Breast epithelium (tissue), 4 donors: ENCODE results near the gene GLIPR1. TPM values are rescaled to one million over a fixed set of nuclear protein-coding genes. Genes with fewer than 3 reads are reported as not detected.

Source experiments
- DNase-seq, 2 donors: peaks; one replicate each; pipeline ENCODE4 v3.0.0-alpha.2; 2019; ENCODE audit warnings: low spot score in 2 of 2
- H3K27ac ChIP-seq, 2 donors: fragments of 200-600 bp; sonication (generic) in 1 of 2; one replicate each; pipeline ENCODE4 v1.5.1; 2016 to 2019; ENCODE audit warnings: mild to moderate bottlenecking in 1 of 2
- H3K27me3 ChIP-seq, 2 donors: fragments of 200-600 bp; sonication (generic) in 1 of 2; one replicate each; pipeline versions ENCODE4 v1.5.1 to v1.6.0; 2017 to 2019; ENCODE audit warnings: control low read depth in 1 of 2, mild to moderate bottlenecking in 1 of 2
- H3K36me3 ChIP-seq: fragments of 200-600 bp; one replicate; pipeline ENCODE4 v1.5.1; 2019
- H3K4me1 ChIP-seq, 2 donors: fragments of 200-600 bp; sonication (generic); one replicate each; pipeline ENCODE4 v1.5.1; 2016 to 2019; ENCODE audit warnings: control low read depth in 1 of 2
- H3K4me3 ChIP-seq, 3 donors: fragments of 200-600 bp; sonication (generic); 1 replicate in 2 of 3; 2 replicates in 1 of 3; pipeline ENCODE4 v1.5.1; 2016 to 2019; ENCODE audit warnings: mild to moderate bottlenecking in 3 of 3, moderate library complexity in 2 of 3
- H3K9me3 ChIP-seq, 2 donors: fragments of 200-600 bp; sonication (generic) in 1 of 2; one replicate each; pipeline ENCODE4 v1.5.1; 2016 to 2019; ENCODE audit warnings: control low read depth in 1 of 2
- POLR2A ChIP-seq: fragments of 450-650 bp; IDR thresholded peaks from one replicate; pipeline ENCODE4 v1.6.1; 2016; ENCODE audit warnings: antibody characterized with exemption, mild to moderate bottlenecking, moderate library complexity
- POLR2AphosphoS5 ChIP-seq, 3 donors: sonication (generic); formaldehyde crosslinking; IDR thresholded peaks; one replicate each; pipeline ENCODE4 v1.6.1; 2017; ENCODE audit warnings: antibody characterized with exemption in 3 of 3
- intact Hi-C: fragments of 100-400 bp; cut with DNase I; formaldehyde crosslinking; loops from one replicate; pipeline ENCODE4 v1.15.1; 2023; ENCODE audit warnings: low total_unique reads
- total RNA-seq, 3 donors: library from RNA; depleted of rRNA; stranded (reverse); fragments of >200 nt; gene quantifications; one replicate each; pipeline ENCODE4 v1.1.0, GENCODE V29; 2016
- TF ChIP-seq, protein P1 (sequence below), 3 donors: fragments of 450-650 bp; IDR thresholded peaks; one replicate each; pipeline ENCODE4 v1.5.1; 2016 to 2017; ENCODE audit warnings: antibody characterized with exemption in 3 of 3, mild to moderate bottlenecking in 3 of 3, moderate library complexity in 3 of 3

The GLIPR1 gene
- total RNA-seq, 3 donors from 2014 or later: 12.1 to 23.0 (median 17.0) TPM

DNA sequence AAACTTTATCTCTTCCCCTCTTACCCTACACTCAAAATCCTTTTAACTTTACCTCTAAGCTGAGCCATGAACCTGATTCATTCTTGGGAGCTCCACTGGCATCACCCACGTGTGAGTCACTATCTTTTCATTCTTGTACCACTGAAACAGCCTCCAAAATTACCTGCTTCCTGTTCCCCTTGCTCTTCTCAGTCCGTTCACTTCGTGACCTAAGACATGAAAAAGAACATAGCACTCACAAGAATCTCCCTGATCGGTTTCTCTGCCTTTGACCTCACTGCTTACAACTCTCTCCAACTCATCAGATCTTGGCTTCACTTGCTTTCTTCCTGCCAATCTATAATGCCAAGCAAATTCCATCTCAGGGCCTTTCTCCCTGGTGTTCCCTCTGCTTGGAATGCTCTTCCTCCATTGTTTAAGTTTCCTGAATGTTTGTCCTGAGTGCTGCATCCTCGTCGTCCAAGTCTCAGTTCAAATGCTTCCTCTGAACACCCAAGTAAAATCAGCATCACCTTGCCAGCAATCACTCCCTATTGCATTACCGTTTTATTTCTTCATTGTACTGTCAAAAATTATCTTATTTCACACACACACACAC is 9.2 kb downstream of the GLIPR1 start:
- Histone ChIP-seq H3K27me3 (no peaks in the 10 kb centered on the region), H3K4me3 (no peak overlapping the region), H3K9me3 (no peaks in the 10 kb centered on the region), H3K27ac (peak overlapping the region; percentile 4 to 30), H3K36me3 (no peaks in the 10 kb centered on the region), H3K4me1 (no peaks in the 10 kb centered on the region)
- intact Hi-C loops: no loop called here
- DNase-seq: no peak
- no peak for TF ChIP-seq POLR2AphosphoS5 (IDR thresholded peaks at IDR 0.05)
- TF ChIP-seq, protein P1, sequence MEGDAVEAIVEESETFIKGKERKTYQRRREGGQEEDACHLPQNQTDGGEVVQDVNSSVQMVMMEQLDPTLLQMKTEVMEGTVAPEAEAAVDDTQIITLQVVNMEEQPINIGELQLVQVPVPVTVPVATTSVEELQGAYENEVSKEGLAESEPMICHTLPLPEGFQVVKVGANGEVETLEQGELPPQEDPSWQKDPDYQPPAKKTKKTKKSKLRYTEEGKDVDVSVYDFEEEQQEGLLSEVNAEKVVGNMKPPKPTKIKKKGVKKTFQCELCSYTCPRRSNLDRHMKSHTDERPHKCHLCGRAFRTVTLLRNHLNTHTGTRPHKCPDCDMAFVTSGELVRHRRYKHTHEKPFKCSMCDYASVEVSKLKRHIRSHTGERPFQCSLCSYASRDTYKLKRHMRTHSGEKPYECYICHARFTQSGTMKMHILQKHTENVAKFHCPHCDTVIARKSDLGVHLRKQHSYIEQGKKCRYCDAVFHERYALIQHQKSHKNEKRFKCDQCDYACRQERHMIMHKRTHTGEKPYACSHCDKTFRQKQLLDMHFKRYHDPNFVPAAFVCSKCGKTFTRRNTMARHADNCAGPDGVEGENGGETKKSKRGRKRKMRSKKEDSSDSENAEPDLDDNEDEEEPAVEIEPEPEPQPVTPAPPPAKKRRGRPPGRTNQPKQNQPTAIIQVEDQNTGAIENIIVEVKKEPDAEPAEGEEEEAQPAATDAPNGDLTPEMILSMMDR (IDR thresholded peaks at IDR 0.05): no peak
- TF ChIP-seq POLR2A: no peak

DNA sequence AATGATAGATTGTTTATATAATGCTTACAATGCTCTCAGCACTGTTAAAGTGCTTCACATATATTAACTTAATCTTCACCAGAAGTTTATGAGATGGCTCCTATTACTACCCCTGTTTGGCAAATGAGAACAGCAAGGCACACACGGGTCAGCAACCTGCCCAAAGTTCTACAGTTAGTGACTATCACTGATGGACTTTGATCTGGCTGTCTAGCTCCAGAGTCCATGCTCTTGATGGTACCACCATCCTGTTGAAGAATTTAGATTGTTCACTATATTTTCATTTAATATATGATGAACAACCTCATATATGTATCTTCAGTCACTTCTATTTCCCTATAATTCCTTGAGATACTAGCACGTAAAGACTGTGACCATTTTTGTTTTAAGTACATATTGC is 10.6 kb downstream of the GLIPR1 start:
- Histone ChIP-seq H3K36me3 (no peaks in the 10 kb centered on the region), H3K9me3 (no peaks in the 10 kb centered on the region), H3K27ac (no peak overlapping the region), H3K27me3 (no peaks in the 10 kb centered on the region), H3K4me1 (no peaks in the 10 kb centered on the region), H3K4me3 (no peak overlapping the region)
- TF ChIP-seq POLR2AphosphoS5 (IDR thresholded peaks at IDR 0.05) (no peak), POLR2A (no peak)
- TF ChIP-seq, protein P1 (IDR thresholded peaks at IDR 0.05): no peak
- no peak for DNase-seq
- intact Hi-C loops: no loop called here

DNA sequence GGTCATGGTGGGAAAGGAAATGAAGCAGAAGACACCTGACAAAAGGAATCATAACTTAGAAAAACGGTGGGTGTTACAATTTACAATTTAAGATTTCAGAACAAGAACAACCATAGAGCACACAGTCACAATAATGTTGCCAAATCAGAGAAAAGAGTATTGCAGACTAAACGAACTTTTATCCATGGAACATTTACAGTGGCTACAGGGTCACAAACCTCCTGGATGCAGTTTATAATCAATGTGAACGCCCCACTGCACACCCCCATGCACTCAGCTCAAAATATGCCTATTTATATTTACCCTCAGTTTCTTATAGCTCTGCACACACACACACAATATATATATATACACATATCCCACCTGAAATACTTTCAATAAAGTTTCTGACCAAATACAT is 22.9 kb downstream of the GLIPR1 start:
- intact Hi-C loops: no loop called here
- H3K27ac ChIP-seq: no peak overlapping the region
- no peaks in the 10 kb centered on the region for H3K4me1 ChIP-seq
- TF ChIP-seq, protein P1 (IDR thresholded peaks at IDR 0.05): no peak
- no peak for TF ChIP-seq POLR2AphosphoS5 (IDR thresholded peaks at IDR 0.05)
- no peak for TF ChIP-seq POLR2A
- no peak for DNase-seq
- H3K36me3 ChIP-seq: peaks cover 10% of the 10 kb centered on the region
- H3K9me3 ChIP-seq: no peaks in the 10 kb centered on the region
- H3K27me3 ChIP-seq: no peaks in the 10 kb centered on the region
- H3K4me3 ChIP-seq: no peak overlapping the region

DNA sequence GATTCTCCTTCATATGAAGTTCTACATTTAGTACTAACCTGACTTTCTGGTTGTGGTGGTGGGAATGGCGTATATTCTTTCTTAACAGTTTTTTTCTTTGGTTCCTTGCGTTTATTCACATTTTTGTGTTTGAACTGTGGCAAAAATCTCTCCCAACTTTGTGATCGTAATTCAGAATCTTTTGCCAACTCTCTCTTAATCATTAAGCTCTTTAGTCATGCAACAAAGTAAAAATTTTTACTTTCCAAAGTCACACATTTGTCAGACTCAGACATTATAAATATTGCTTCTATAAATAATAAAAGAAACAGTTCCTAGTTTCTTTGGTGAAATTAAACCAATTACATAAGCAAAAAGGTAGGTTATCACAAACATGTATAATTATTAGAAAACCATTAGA is 23.3 kb downstream of the GLIPR1 start:
- Histone ChIP-seq H3K4me1 (no peaks in the 10 kb centered on the region), H3K27ac (no peak overlapping the region), H3K27me3 (no peaks in the 10 kb centered on the region), H3K36me3 (peaks cover 8% of the 10 kb centered on the region), H3K4me3 (no peak overlapping the region), H3K9me3 (no peaks in the 10 kb centered on the region)
- intact Hi-C loops: no loop called here
- DNase-seq: no peak
- TF ChIP-seq POLR2A (no peak), POLR2AphosphoS5 (IDR thresholded peaks at IDR 0.05) (no peak)

DNA sequence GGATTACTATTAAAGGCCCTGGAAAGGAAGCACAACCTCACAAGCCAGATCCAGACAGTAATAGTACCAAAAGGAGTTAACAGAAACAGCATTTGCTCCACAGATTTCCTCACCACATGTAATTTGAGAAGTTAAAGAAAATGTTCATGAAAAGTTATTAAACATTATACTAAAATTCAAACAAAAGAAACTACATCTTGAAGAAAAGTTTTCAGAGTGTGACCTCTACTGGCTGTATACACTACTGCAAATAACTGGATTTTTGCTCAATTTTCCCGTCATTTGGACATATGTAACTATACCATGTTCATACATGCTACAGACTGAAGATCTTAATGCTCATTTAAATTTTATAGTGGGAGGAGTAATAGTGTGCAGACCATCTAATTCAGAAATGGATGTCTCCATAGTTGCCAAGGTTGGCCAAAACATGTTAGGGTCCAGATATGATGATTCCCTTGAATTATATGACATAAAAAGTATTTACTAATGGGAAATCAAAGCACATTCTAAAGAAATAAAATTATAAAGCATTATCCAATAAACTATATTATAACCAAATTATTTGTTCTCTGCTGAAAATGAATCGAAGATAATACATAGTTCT is 25.3 kb downstream of the GLIPR1 start:
- TF ChIP-seq POLR2AphosphoS5 (IDR thresholded peaks at IDR 0.05): no peak
- TF ChIP-seq, protein P1 (IDR thresholded peaks at IDR 0.05): peak in 2 of 3 donors; percentile 40 to 47
- no peak for DNase-seq
- H3K27ac ChIP-seq: no peak overlapping the region
- H3K27me3 ChIP-seq: no peaks in the 10 kb centered on the region
- intact Hi-C loops: no loop called here
- H3K36me3 ChIP-seq: no peaks in the 10 kb centered on the region
- H3K4me3 ChIP-seq: no peak overlapping the region
- no peaks in the 10 kb centered on the region for H3K9me3 ChIP-seq
- peaks cover 0 to 8% of the 10 kb centered on the region in 2 donors for H3K4me1 ChIP-seq
